Amniotic epithelial cell (primary cell): Measurements from ENCODE around the gene NAA25.
"Not testable (repeated sequence)": the region's sequence is repeated elsewhere in the genome, so short reads cannot be mapped to it uniquely, and the experiment has no call there.

Experiments
- DNase-seq: peaks from one replicate; pipeline ENCODE4 v3.0.0-alpha.2; 2010; ENCODE audit warnings: low read depth

The NAA25 gene

DNA sequence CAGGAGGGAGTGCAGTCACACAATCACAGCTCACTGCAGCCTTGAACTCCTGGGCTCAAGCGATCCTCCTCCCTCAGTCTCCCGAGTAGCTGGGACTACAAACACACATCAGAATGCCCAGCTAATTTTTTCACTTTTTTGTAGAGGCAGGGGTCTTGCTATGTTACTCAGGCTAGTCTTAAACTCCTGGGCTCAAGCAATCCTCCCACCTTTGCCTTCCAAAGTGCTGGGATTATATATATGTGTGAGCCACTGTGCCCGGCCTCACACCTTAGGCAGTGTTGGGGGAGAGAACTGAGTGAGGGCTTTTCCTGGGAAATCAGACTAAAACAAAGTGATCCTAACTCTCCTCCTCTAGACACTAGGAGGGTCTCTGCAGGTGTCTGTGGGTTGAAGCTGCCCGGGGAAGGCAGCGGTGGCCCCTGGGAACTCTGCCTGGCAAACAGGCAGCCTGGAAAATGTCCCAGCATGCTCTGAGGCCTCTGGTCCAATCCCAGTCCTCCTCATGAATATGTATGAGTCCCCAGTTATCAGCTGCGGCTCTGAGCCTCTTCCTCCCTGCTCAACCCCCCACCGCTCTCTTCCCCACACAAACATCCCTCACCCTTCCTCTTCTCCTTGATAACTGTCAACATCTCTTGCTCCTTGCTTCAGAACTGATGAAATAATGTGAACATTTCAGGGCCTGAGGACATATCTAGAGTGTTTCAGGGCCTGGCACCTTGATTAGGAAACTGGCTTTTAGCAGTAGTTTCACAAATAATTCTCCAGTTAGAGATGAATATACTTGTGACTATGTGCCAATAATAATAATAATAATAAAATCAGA is 7.9 kb upstream of the NAA25 start:
- DNase-seq, result peak; percentile 96

DNA sequence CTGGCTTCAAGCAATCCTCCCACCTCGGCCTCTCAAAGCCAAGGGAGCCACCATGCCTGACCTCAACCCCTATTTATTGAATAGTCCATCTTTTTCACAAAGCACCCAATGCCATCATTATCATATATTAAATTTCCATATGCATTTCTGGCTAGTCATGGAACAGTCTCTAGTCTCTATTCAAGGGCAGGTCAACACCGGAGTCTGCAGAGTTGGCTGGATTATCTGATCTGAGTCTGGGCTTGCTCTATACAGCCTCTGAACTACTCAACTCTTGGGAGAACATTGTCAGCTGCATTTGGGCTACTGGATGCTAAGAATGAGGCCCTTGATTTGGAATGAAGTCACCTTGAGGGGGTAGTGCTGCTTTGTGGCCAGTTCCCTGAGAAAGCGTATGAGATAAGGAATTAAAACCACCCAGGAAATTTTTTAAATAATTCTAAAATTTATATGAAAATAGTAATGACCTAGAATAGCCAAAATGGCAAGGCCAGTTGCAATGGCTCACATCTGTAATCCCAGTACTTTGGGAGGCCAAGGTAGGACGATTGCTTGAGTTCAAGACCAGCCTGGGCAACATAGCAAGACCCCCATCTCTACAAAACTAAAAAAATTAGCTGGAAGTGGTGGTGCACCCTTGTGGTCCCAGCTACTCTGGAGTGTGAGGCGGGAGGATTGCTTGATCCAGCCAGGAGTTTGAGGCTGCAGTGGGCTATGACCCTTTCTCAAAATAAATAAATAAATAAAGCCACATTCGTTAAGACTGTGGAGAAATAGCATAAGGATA is 6.9 kb upstream of the NAA25 start:
- DNase-seq, result no peak

DNA sequence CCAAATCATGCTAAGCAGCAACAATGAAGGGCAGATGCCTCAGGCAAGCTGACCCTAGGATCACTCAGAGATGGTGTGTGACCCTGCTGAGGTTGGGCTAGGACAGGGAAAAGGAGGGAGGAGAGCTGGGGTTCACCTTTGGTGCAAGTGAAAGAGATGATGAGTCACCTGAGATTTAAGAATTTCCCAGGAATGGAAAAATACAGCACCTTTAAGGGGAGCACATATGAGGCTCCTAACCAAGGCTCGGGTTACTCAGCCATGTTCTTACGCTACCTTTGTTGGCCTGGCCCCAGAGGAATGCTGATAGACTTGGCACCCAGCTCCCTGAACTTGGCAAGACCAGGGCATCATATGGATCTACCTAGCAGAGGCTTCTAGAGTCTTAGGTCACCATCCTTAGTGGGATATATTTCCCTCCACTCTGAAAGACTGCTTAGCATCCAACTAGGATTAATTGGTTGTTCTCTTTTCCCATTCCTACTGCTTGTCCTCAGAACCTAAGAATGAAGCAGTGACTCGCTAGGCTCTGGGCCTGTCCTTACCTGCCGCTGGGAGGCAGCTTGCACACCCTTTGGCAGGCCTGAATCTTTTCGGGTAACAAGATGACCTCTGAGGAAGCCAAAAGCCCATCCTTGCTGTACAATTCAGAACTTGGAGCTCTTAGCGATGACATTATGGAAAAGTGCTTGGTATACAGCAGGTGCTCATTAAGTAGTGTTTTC is 4.0 kb upstream of the NAA25 start:
- DNase-seq, result no peak

DNA sequence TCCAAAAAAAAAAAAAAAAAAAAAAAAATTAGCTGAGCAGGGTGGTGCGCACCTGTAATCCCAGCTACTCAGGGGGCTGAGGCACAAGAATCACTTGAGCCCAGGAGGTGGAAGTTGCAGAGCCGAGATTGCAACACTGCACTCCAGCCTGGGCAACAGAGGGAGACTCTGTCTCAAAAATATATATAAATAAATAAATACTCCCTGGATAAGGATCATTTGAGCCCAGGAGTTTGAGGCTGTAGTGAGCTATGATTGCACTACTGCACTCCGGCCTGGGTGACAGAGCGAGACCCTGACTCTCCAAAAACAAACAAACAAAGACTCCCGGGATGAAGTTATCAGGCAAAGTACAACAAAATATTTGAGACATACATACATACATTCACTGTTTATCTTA is 3.3 kb upstream of the NAA25 start:
- DNase-seq, result no peak

DNA sequence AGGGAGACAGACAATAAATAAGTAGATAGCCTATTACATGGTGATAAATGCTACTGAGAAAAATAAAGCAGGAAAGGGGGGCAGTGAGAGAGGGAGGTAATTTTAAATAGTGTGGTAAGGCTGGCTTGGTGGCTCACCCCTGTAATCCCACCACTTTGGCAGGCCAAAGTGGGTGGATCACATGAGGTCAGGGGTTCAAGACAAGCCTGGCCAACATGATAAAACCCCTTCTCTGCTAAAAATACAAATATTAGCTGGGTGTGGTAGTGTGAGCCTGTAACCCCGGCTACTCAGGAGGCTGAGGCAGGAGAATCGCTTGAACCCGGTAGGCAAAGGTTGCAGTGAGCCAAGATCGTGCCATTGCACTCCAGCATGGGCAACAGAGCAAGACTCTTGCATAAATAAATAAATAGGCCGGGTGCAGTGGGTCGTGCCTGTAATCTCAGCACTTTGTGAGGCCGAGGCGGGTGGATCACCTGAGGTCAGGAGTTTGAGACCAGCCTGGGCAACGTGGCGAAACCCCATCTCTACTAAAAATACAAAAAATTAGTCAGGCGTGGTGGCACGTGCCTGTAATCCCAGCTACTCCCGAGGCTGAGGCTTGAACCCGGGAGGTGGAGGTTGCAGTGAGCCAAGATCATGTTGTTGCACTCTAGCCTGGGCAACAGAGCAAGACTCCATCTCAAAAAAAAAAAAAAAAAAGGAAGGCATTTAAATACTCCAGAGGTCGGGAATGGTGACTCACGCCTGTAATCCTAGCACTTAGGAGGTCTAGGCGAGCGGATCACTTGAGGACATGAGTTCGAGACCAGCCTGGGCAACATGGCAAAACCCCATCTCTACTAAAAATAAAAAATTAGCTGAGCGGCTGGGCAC is 2.4 kb upstream of the NAA25 start:
- DNase-seq, result not testable (repeated sequence)

DNA sequence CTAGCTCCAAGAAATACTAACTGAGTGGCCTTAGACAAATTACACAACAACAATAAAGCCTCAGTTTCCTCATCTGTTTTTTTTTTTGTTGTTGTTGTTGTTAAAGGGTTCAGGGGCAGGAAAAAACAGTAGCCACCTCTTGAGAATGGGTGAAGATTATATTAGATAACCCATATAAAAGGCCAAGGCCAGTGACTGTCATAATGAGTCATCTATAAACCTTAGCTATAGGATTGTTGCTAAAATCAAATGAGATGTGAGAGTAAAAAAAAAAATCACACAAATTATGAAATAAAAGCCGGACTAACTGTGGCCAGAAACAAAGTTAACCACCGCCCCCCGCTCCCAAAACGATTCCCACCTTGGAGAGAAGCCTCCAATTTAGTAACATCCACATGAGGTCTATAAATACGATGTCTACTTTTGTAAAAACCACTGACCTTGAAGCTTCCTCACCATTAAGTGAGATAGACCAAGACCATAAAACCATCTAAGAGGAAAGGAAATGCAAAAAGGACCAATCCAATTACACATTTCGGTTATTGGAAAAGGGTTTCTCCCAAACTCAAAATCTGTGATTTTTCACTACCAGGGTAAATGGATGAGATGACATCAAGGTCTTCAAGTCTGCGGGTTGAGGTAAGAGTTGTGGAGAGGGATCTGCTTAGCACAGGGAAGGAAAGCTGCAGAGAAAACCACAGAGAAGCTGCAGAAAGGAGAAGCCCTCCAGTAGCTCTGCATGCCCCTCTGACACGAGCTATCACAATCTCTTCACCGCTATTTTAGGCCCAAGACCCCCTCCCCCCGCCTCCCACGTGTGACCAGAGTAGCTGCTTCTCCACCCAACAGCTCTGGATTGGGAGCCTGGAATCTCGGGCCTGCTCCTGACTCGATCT is 1.0 kb downstream of the NAA25 start:
- DNase-seq, result peak; percentile 35

DNA sequence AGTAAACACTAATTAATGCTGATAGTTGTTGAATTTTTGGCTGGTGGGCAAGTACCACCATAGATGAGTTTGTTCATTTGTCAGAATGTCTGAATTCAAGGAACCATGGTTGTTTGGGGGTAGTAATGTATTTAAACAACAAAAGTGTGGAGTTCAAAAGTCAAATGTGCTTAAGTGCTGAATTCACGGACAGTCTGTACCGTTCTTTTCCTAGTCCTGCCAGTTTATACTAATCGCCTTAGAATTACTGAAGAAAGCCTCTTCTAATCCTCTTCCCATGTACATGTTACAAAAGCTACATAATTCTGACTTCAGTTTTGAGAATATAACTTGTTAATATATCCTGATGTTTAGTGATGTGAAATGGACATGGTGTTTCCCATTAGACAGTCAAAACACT is 2.7 kb downstream of the NAA25 start:
- DNase-seq, result no peak

DNA sequence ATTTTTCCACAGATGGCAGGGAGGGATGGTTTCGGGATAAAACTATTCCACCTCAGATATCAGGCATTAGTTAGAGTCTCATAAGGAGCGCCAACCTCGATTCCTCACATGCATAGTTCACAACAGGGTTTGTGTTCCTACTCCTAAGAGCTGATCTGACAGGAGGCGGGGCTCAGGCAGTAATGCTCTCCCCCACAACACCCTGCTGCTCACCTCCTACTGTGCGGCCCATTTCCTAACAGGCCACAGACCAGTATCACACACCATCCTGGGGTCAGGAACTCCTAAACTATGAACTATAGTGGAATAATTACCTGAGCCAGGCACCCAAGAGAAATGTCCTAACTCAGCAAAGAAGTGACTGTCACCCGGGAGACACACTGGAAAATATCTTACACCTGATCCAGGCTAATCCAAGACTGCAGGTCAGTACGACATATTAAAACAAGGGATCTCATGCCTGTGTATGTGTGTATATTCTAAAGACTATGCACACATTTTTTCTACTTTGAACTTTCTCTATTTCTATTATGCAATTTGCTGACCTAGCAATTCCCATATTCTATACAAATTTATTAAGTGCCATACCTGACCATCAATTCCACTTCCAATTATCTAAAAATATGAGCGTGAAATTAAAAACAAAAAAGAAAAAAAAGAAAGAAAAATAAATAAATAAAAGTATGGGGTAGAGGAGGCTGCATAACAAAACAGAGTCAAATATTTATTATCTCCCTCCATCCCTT is 4.7 kb downstream of the NAA25 start:
- no peak for DNase-seq

DNA sequence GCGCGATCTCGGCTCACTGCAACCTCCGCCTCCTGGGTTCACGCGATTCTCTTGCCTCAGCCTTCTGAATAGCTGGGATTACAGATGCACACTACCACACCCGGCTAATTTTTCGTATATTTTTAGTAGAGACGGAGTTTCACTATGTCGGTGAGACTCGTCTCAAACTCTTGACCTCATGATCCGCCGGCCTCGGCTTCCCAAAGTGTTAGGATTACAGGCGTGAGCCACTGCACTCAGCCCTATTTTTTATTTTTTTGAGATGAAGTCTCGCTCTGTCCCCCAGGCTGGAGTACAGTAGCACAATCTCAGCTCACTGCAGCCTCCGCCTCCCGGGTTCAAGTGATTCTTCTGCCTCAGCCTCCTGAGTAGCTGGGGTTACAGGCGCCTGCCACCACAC is 5.8 kb downstream of the NAA25 start:
- DNase-seq, result not testable (repeated sequence)

DNA sequence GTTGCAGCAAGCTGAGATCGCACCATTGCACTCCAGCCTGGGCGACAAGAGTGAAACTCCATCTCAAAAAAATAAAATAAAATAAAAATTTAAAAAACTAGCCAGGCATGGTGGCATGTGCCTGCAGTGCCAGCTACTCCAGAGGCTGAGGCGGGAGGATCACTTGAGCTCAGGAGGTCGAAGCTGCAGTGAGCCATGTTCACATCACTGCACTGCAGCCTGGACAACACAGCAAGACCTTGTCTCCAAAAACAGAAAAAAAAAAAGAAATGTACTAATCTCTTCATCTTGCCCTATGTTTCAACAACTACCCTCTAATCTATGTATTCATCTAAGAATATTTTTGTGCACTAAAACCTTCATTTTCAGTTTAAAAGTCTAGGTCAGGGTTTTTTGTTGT is 6.5 kb downstream of the NAA25 start:
- DNase-seq, result no peak

DNA sequence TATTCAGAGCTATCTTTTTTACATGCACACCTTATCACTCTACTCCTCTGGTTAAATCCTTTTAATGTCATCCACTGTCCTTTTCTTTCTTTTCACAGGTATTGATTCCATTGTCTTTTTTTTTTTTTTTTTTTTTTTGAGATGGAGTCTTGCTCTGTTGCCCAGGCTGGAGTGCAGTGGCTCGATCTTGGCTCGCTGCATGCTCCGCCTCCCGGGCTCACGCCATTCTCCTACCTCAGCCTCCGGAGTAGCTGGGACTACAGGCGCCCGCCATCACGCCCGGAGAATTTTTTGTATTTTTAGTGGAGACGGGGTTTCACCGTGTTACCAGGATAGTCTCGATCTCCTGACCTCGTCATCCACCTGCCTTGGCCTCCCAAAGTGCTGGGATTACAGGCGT is 8.1 kb downstream of the NAA25 start:
- not testable (repeated sequence) for DNase-seq

DNA sequence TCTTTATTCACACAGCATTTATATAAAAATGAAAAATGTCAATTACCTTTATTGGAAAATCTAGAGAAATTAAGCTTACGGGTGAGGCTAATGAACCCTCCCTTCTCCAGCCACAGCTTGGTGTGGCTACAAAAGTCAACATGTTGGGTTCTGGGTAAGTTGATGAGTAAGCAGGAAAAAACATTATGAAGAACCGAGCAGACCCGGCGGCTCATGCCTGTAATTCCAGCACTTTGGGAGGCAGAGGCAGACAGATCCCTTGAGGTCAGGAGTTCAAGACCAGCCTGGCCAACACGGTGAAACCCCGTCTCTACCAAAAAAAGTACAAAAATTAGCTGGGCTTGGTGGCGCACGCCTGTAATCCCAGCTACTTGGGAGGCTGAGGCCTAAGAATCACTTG is 10.9 kb downstream of the NAA25 start:
- DNase-seq, result no peak

DNA sequence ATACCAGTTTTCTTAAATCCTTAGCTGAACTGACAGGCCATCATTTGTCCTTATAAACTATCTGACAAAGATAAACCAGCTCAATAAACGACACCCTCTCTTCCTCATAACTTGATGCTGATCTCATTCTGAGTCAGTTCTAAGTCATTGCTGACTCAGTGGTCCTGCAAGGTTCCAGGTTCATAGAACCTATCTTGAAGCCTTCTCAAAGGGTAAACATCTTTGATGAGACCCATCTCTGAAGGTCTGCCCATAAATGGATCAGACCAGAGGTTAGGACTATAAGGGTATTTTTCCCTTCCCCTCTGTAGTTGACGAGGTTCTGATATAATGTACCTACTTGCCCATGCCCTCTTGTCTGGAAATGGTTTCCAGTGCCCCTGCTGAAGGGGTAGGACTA is 11.9 kb downstream of the NAA25 start:
- peak; percentile 76 for DNase-seq

DNA sequence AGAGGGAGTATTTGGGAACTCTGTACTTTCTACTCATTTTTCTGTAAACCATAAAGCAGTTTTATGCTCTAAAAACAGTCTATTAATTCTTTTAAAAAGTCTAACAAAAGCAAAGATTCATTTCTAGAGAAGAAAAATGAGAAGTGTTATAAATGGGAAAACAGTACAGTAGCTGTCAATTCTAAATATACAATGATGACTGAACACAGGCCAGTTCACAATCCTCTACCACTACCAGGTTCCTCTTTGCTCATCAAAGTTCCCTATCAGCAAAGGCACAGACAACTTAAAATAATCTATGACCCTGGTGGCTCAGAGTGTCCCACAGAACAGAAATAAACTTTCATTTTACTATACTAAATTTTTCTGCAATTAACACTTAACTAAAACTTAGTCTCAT is 12.5 kb downstream of the NAA25 start:
- DNase-seq, result no peak

DNA sequence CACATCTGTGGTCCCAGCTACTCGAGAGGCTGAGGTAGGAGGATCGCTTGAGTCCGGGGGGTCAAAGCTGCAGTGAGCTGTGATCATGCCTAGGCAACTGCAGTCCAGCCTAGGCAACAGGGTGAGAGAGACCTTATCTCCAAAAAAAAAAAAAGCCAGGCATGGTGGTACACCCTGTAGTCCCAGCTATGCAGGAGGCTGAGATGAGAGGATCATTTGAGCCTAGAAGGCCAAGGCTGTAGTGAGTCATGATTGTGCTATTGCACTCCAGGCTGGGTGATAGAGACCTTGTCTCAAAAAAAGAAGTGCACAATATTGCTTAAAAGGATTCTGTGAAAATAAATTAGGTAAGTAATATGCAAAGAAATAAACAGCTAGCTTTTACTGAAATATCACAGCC is 17.0 kb downstream of the NAA25 start:
- no peak for DNase-seq

DNA sequence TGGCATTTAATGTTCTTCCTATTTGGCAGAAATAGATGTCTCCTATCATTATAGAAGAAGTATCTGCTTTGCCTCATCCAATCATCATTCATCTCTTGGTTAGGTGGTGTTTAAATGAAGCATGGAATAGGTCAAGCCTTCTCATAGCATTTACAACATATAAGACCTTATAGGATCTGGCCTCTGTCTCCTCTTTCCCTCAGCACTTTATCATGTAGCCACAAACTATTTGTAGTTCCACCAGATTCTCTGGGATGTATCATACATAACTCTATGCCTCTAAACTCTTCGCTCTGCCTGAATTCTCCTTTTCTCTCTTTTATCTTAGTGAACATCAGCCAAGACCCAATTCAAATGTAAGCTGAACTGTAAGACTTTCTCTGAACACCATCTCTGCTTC is 20.7 kb downstream of the NAA25 start:
- peak; percentile 90 for DNase-seq

DNA sequence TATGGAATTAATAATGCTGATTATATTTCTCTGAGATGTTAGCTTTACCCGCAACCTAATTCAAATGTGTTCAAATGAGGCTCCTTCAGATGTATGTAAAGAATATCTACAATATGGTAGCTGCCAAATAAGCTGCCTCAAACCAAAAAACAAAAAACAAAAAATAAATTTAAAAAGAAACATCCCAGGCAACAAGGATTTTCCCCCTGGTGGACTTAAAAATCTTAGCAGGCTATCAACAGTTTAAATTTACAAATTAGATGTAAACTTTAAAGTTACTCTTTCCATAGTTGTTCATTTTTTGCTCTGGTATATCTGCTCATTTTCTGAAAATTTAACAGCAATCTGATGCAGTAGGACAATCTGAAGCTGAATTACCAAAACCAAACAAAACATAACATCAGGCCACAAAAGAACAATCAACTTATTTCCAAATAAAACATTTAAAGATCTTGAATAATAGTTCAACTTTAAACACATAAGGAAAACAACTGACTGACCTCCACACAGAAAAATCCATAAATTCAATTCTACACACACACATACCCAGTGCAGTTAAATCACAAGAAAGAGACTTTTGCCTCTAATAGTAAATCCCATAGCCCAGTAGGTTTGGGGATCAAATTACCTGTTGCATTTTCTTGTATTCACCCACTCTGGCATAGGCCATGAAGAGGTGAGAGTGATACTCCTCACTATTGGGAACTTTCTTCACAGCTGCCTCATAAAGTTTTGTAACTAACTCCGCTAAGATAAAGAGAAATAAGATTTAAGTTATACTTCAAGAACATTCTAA is 21.3 kb downstream of the NAA25 start:
- no peak for DNase-seq

DNA sequence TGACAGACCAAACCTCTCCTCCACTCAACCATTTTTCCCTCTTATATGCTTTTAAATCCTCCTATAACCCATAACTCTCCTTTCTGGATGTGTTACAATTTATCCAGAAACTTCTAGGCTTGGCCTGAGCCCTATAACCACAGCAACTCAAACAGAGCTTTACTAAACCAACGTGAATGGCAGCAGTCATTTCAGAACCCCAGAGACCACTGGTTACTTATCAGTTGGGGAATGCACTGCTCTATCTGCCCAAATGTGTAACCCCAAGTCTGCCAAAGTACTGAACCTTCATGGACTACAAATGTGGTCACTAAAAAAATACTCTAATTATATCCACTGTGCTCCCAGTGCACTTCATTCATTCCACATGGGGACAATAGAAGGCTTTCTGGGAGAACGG is 42.0 kb downstream of the NAA25 start:
- DNase-seq, result no peak

DNA sequence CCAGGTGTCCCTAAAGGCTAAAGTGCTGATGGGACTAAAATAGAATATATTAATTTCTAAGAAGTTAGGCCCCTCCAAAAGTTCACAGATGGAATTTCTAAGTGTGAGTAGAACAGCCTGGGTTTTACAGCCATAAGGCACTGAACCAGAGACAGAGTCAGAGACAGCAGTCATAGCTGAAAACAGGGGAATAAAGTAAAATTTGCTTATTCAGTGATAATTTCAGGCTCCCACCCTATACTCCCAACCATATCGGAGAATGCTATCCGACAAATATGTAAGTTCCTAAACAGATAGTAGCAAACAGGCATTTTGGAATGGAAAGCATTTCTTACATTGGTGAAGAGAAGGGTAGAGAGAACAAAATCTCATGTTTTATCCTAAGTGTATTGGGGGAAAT is 45.3 kb downstream of the NAA25 start:
- DNase-seq, result no peak
